ENCODE data around the gene MAML3.

GRCh38 chr4:140020457-140021361 lies 133.3 kb downstream of the MAML3 start:
- TF ChIP-seq GATA1 (IDR thresholded peaks at IDR 0.05; ENCODE audit: low read depth, low read length) (no peak), POLR2A (IDR thresholded peaks at IDR 0.05; ENCODE audit: low read length) (no peak)
